Activated CD8-positive, alpha-beta memory T cell treated with anti-CD3 and anti-CD28 coated beads, Interleukin-2, amount 50 U/mL, for 48 hours (primary cell): Measurements from ENCODE around the gene TP73.
A peak's percentile ranks its signal among the peaks of the same experiment; 100 is the strongest.
"Not testable (repeated sequence)": the region's sequence is repeated elsewhere in the genome, so short reads cannot be mapped to it uniquely, and the experiment has no call there.

Experiments used
- DNase-seq: peaks from one replicate; pipeline ENCODE4 v3.0.0-alpha.2; 2020

TP73 gene

DNA sequence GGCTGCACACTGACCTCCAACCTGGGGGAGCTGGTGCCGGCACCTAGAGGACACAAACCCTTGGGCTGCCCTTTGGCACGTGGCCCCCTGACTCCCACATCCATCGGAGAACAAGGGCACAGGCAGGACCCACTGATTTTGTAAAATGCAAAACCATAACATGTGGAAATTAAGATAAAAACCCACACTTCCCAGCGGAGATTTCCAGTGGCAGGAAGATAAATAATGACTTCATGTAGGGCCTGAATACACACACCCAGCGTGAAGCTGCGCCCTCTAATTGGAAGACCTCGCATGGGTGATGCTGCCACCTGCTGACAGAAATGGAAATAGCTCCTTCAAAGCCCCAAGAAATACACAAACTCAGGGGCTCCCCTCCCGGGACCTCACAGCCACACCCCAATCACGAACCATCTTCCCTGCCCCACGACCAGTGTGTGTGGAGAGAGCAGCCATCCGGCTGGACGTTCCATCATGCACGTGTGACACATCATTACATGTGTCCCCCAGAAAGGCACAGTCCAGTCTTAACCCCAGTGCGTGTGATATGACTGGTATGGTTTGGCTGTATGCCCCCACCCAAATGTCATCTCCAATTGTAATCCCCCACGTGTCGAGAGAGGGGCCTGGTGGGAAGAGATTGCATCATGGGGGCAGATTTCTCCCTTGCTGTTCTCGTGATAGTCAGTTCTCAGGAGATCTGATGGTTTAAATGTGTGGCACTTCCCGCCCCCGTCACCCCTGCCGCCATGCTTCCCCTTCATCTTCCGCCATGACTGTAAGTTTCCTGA is 33.2 kb upstream of the TP73 start:
- DNase-seq, result peak; percentile 83

GRCh38 chr1:3620708-3621107 is 31.6 kb upstream of the TP73 start:
- DNase-seq, result no peak

DNA sequence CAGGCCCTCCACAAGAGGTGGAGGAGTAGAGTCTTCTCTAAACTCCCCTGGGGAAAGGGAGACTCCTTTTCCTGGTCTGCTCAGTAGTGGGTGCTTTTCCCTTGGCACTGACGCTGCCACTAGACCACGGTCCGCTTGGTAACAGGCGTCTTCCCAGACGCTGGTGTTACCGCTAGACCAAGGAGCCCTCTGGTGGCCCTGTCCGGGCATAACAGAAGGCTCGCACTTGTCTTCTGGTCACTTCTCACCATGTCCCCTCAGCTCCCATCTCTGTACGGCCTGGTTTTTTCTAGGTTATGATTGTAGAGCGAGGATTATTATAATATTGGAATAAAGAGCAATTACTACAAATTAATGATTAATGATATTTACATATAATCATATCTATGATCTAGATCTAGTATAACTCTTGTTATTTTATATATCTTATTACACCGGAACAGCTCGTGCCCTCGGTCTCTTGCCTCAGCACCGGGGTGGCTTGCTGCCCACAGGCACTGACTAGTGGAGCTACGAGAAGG is 31.1 kb upstream of the TP73 start:
- not testable (repeated sequence) for DNase-seq

DNA sequence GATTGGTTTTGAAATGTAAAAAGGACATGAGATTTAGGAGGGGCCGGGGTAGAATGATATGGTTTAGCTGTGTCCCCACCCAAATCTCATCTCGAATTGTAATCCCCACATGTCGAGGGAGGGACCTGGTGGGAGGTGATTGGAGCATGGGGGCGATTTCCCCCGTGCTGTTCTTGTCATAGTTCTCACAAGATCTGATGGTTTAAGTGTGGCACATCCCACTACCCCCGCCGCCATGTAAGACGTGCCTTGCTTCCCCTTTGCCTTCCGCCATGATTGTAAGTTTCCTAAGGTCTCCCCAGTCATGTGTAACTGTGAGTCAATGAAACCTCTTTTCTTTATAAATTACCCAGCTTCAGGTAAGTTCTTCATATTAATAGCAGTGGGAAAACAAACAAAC is 30.2 kb upstream of the TP73 start:
- DNase-seq, result not testable (repeated sequence)

DNA sequence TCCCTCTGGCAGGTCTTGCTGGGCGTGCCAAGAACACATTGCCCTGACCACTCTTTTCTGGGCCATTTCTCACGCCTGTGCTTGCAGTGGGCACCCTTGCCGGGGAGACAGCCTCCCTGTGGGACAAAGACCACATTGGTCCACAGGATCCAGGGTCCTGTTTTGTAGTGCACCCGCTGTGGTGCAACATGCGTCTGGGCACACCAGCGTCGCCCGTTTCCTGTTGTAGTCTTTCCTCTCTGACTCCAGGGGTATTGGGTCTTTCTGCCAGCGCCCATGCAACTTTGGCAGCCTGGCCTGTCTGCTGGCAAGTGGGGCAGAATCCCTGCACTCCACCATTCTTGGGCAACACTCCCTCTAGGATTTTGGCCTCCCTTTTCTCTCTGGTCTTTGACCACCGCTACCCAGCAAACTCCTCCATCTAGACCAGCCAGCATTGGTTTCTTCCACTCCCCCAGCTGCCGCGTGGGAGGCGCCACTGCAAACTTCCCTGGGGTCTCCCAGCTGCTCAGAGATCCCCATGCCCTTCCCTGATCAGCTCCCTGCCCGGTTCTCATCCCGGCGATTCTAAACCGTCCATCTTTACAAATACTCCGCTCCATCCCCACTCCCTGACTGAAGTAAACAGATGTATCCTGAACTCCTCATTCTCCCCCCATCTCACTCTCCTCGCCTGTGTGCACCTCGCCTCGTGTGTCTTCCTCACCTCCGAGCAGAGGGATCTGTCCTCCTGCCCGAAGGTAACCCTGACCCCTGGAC is 28.7 kb upstream of the TP73 start:
- DNase-seq, result no peak

DNA sequence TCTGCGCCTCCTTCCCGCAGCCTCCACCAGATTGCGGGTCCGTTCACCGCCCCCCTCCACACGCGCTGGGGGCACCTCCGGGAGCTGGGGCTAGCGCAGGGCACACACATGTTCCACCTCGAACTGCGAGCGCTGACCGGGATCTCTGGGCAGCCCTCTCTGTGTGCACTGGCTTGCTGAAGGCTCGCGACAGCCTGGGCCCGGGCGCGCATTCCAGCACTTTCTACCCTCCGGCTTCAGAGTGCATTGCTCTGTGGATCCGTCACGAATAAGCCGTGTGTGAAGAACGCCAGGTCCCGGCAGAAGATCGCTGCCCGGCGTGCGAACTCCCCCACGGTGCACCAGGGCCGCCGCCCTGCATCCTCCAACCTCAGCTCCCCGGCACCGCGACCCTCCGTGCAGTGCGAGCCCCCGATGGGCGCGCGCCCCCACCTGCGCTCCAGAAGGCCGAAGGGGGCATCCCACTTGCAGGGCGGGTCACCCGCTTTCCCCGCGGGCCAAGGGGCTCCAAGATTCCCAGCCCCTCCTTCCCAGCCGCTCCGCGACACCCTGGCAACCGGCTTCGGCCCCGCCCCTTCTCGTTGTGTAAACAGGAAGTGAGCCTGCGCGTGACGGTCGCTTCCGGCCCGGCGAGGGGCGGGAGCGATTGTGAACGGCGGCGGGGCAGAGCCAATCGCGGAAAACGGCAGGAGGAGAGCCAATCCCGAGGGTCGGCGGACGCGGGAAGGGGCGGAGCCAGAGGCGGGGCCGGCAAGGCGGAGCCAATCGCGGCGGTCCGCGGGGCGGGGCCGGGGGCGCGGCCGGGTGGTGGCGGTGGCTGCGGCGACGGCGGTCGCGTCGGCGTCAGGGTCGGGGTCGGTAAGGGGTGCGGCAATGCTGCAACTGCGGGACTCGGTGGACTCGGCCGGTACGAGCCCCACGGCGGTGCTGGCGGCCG is 27.8 kb upstream of the TP73 start, which contains the start of gene TPRG1L:
Gene TPRG1L, plus strand, starts transcription at position 816 of the 937 bp plus-strand sequence. Its CDS starts 58 bp downstream, at position 874.
- DNase-seq, result peak; percentile 99

- DNase-seq, result peak; percentile 65
These were observed 27.0 kb upstream of the TP73 start for GRCh38 chr1:3625151-3625907.

DNA sequence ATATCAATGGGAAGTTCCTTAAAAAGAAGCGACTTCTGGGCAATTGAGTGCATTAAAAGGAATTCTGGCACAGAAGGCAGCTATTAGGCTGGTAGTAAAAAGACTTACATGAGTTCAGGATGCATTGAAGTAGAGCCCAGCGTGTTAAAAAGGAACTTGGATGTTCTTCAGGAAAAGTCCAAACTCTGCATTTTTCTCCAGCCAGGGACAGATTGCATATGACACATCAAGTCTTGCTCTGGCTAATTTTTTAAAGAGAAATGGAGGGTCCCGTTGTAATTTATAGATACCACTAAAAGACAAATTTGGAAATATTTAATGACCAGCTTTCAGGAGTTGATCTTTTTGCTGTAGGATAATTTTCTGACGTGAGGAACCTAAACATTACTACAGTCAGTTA is 26.3 kb upstream of the TP73 start:
- no peak for DNase-seq

- DNase-seq, result no peak
These were observed 24.6 kb upstream of the TP73 start for GRCh38 chr1:3627515-3628253.

GRCh38 chr1:3628445-3628844 is 23.9 kb upstream of the TP73 start:
- no peak for DNase-seq

DNA sequence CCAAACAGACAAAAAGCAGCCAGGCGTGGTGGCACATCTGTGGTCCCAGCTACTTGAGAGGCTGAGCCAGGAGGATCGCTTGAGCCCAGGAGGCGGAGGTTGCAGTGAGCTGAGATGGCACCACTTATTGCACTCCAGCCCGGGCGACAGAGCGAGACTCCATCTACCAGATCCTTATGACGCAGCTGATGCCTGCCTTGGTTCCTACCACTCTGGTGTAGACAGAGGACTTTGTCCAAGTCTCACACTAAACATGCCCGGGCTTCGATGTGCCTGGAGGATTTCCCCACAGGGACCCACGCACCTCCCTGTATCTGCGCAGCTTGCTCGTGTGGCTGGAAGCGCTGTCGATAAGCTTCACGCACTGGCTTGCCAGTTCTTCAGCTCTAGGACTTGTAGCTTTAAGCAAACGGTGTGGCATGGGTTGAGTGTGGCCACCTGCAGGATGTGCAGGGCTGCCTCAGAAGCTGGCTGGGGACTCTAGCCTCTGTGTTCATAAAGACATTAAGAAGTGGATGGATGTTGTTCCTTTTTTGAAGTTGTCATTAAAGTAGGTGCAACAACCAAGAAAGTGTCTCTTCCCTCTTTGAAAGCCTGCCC is 22.7 kb upstream of the TP73 start:
- no peak for DNase-seq

DNA sequence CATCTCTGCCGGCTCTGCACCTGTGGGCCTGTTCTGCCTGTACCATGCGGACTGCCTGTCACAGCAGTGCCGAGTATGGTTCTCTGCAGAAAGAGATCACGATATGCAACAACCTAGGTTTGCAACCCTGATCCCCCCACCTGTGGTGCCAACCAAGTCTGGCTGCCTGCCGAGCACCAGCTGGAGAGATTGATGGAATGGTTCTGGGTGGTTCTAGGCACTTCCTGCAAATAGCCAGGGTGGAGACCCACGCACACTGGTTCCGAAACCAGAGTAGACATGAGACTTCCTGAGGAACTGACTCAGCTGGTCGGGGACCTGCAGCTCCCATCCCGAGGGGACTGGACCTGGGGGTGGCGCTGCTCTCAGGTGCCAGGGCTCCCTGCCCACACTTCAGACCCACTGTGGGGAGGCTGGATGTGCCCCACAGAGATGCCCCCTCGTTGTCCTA is 22.1 kb upstream of the TP73 start:
- DNase-seq, result no peak

GRCh38 chr1:3630914-3631313 is 21.4 kb upstream of the TP73 start:
- DNase-seq, result no peak

GRCh38 chr1:3631320-3632260 is 20.7 kb upstream of the TP73 start:
- DNase-seq, result no peak

GRCh38 chr1:3632298-3632697 is 20.0 kb upstream of the TP73 start:
- no peak for DNase-seq

- DNase-seq, result no peak
These were observed 19.5 kb upstream of the TP73 start for GRCh38 chr1:3632716-3633343.

- no peak for DNase-seq
These were observed 18.8 kb upstream of the TP73 start for GRCh38 chr1:3633344-3634058.

- no peak for DNase-seq
These were observed 18.1 kb upstream of the TP73 start for GRCh38 chr1:3634059-3634800.
